Epithelial cell of umbilical artery (primary cell): ENCODE data around the gene GPR141. TPM values are rescaled to one million over a fixed set of nuclear protein-coding genes. Genes with fewer than 3 reads are reported as not detected.

ENCODE experiments used
- total RNA-seq: library from RNA; depleted of rRNA; stranded (reverse); fragments of >200 nt; gene quantifications from 2 replicates; pipeline ENCODE4 v1.2.3, GENCODE V29; 2014

The GPR141 gene, protein sequence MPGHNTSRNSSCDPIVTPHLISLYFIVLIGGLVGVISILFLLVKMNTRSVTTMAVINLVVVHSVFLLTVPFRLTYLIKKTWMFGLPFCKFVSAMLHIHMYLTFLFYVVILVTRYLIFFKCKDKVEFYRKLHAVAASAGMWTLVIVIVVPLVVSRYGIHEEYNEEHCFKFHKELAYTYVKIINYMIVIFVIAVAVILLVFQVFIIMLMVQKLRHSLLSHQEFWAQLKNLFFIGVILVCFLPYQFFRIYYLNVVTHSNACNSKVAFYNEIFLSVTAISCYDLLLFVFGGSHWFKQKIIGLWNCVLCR
- not detected in 2 replicates for total RNA-seq

DNA sequence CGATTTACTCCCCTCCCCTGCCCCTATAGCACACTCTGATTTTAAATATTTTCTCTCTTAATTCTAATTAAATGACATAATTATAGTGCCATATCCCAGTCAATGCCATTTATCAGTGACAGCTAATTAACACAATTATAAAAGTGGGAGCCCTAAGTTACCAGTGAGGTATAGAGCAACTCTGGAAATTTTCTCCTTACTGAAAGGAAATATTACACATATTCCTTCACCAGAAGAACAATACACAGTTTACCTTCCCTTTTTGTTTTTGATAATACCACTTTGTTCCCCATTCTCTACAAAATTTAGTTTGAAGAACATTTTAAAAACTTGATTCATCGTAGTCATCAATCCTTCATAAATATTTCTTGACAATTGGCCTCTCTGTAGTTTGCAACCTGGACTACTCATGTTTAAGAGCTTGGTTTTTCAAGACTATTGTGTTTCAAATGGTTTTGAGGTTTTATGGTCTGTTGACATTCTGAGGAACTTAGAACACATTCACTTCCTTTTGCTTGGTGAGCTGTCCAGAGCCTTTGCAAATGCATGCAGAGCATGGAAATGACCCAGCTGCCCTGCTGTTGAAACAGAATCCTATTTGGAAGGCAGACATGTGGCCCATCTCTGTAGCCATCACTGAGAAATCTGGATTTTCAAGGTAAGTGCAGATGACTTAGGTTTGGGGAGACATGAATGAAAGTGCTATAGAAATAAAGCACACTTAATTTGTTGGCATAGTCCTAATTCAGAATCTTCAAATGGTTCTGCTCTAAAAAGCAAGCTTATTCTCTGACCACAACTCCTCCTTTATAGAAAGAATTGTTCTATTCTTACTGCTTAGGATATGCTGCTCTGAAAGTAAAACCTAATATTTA lies at the start of gene GPR141:
TSS of gene GPR141 (plus strand) at position 521 of the 875 bp plus-strand sequence. CDS start 56,628 bp downstream, outside the sequence.

Other genes starting within 250 kb of the GPR141 start
- gene ELMO1, start 234.9 kb upstream of the GPR141 start, total RNA-seq = 28.3 and 40.7 TPM in 2 replicates
- not detected in 2 replicates for gene NME8, start 164.8 kb downstream of the GPR141 start, total RNA-seq
- not detected in 2 replicates for gene SFRP4, start 233.1 kb downstream of the GPR141 start, total RNA-seq
- gene EPDR1, start 236.9 kb downstream of the GPR141 start, total RNA-seq = 1.3 and 2.9 TPM in 2 replicates